ENCODE data around the gene AOC2.
"Not testable (repeated sequence)": the region's sequence is repeated elsewhere in the genome, so short reads cannot be mapped to it uniquely, and the experiment has no call there.

- TF ChIP-seq, protein P1, sequence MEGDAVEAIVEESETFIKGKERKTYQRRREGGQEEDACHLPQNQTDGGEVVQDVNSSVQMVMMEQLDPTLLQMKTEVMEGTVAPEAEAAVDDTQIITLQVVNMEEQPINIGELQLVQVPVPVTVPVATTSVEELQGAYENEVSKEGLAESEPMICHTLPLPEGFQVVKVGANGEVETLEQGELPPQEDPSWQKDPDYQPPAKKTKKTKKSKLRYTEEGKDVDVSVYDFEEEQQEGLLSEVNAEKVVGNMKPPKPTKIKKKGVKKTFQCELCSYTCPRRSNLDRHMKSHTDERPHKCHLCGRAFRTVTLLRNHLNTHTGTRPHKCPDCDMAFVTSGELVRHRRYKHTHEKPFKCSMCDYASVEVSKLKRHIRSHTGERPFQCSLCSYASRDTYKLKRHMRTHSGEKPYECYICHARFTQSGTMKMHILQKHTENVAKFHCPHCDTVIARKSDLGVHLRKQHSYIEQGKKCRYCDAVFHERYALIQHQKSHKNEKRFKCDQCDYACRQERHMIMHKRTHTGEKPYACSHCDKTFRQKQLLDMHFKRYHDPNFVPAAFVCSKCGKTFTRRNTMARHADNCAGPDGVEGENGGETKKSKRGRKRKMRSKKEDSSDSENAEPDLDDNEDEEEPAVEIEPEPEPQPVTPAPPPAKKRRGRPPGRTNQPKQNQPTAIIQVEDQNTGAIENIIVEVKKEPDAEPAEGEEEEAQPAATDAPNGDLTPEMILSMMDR (IDR thresholded peaks at IDR 0.05; ENCODE audit: low read depth, low read length, poor library complexity, severe bottlenecking), result not testable (repeated sequence)
- not testable (repeated sequence) for TF ChIP-seq EZH2phosphoT487 (IDR thresholded peaks at IDR 0.05; ENCODE audit: borderline replicate concordance, low read length)
Measured at GRCh38 chr17:42881706-42882105, 37.3 kb downstream of the AOC2 start.

All from DOHH2 (cell line).